ENCODE data around the gene F8A1.
"Not testable (repeated sequence)": the region's sequence is repeated elsewhere in the genome, so short reads cannot be mapped to it uniquely, and the experiment has no call there.

F8A1 gene

DNA sequence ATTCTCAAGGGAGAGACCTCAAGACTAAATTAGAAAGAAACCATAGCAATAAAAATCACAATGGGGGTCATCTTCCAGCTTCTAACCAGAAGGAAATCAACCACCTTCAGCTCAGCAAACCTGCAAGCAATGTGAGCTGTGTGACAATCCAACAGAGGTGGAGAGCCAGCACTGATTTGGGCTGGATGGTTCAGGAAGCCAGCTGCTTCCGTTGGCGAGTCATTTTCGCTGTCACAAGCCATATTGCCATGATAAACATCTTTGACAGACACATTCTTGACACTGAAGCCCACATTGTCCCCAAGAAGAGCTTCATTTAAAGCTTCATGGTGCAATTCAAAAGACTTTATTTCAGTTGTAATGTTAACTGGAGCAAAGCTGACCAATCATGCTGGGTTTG lies 22.7 kb downstream of the F8A1 start:
- no peaks in the 10 kb centered on the region for H3K4me1 Mint-ChIP-seq (ENCODE audit: low read depth)
- H3K27me3 Mint-ChIP-seq (ENCODE audit: low read depth), result peaks cover 10% of the 10 kb centered on the region
- no peaks in the 10 kb centered on the region for H3K36me3 Mint-ChIP-seq (ENCODE audit: low read depth)
- H3K4me3 Mint-ChIP-seq, result no peak overlapping the region
- no peak overlapping the region for H3K27ac Mint-ChIP-seq
- no peak for DNase-seq (ENCODE audit: low spot score)
- no peaks in the 10 kb centered on the region for H3K9me3 Mint-ChIP-seq

- not testable (repeated sequence) for H3K36me3 Mint-ChIP-seq (ENCODE audit: low read depth); H3K4me1 Mint-ChIP-seq (ENCODE audit: low read depth); H3K27ac Mint-ChIP-seq; H3K27me3 Mint-ChIP-seq (ENCODE audit: low read depth); H3K9me3 Mint-ChIP-seq; DNase-seq (ENCODE audit: low spot score); H3K4me3 Mint-ChIP-seq
These were observed 23.9 kb downstream of the F8A1 start for GRCh38 chrX:154910048-154910447.

DNA sequence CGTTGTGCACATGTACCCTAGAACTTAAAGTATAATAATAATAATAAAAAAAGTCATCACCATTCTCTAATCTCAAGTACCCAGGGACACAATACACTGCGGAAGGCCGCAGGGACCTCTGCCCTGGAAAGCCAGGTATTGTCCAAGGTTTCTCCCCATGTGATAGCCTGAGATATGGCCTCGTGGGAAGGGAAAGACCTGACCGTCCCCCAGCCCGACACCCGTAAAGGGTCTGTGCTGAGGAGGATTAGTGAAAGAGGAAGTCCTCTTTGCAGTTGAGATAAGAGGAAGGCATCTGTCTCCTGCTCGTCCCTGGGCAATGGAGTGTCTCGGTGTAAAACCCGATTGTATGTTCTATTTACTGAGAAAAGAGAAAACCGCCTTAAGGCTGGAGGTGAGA lies 24.4 kb downstream of the F8A1 start:
- not testable (repeated sequence) for H3K27ac Mint-ChIP-seq; H3K4me3 Mint-ChIP-seq; H3K9me3 Mint-ChIP-seq; DNase-seq (ENCODE audit: low spot score); H3K4me1 Mint-ChIP-seq (ENCODE audit: low read depth); H3K27me3 Mint-ChIP-seq (ENCODE audit: low read depth); H3K36me3 Mint-ChIP-seq (ENCODE audit: low read depth)

DNA sequence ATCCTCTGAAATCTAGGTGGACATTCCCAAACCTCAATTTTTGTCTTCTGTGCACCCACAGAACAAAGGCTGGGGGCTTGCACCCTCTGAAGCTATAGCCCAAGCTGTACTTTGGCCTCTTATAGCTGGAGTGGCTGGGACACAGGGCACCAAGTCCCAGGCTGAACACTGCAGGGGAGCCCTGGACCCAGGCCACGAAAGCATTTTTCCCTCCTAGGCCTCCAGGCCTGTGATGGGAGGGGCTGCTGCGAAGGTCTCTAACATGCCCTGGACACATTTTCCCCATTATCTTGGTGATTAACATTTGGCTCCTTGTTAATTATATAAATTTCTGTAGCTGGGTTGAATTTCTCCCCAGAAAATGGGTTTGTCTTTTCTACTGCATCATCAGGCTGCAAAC lies 27.9 kb downstream of the F8A1 start:
- Mint-ChIP-seq H3K4me3 (no peak overlapping the region), H3K27me3 (ENCODE audit: low read depth) (peaks cover 4% of the 10 kb centered on the region), H3K4me1 (ENCODE audit: low read depth) (no peaks in the 10 kb centered on the region), H3K9me3 (no peaks in the 10 kb centered on the region), H3K27ac (no peak overlapping the region), H3K36me3 (ENCODE audit: low read depth) (no peaks in the 10 kb centered on the region)
- DNase-seq (ENCODE audit: low spot score), result no peak

DNA sequence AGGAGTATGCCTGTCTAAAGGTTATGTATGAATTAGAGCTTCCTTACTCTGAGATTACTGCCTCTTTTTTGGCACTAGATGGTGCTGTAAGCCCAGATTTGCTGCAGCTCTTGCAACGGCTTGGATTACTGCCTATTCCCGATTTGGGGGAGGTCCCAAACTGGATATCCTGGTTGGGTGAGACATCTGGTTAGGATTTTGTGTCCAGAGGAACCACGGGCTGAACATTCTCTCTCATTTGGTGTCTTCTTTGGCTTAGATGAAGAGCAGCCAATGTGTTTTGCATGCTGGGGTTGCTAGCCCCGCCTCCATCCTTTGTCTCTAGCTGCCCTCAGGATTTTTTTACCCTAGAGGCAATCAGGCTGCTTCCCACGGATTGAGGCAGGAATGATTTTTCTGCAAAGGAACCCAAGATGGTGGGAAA lies 31.9 kb downstream of the F8A1 start:
- Mint-ChIP-seq H3K4me1 (ENCODE audit: low read depth) (no peaks in the 10 kb centered on the region), H3K4me3 (peak overlapping the region; percentile 71), H3K9me3 (no peaks in the 10 kb centered on the region), H3K27me3 (ENCODE audit: low read depth) (peaks cover 13% of the 10 kb centered on the region), H3K36me3 (ENCODE audit: low read depth) (no peaks in the 10 kb centered on the region), H3K27ac (no peak overlapping the region)
- DNase-seq (ENCODE audit: low spot score), result peak; percentile 3

DNA sequence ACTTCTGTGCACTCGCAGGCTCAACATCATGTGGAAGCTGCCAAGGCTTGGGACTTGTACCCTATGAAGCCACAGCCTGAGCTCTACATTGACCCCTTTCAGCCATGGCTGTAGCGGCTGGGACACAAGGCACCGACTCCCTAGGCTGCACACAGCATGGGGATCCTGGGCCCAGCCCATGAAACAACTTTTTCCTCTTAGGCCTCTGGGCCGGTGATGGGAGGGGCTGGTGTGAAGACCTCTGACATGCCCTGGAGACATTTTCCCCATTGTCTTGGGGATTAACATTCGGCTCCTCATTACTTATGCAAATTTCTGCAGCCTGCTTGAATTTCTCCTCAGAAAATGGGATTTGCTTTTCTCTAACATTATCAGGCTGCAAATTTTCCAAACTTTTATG lies 38.6 kb downstream of the F8A1 start:
- H3K27ac Mint-ChIP-seq; H3K36me3 Mint-ChIP-seq (ENCODE audit: low read depth); H3K4me3 Mint-ChIP-seq; H3K4me1 Mint-ChIP-seq (ENCODE audit: low read depth); DNase-seq (ENCODE audit: low spot score); H3K9me3 Mint-ChIP-seq: not testable (repeated sequence)
- peaks cover 14% of the 10 kb centered on the region for H3K27me3 Mint-ChIP-seq (ENCODE audit: low read depth)

All from T-helper 2 cell treated with Interferon-gamma antibody and Interleukin-4, amounts not matched to agents 5 μg/mL and 100 μg/mL, for 36 hours (primary cell).